DOHH2 (cell line): ENCODE measurements around the gene HSD11B1L.

ENCODE experiments used
- CTCF ChIP-seq: fragments of 200-600 bp; sonication (generic); IDR thresholded peaks from one replicate; pipeline ENCODE4 v1.5.1; 2014; ENCODE audit warnings: antibody characterized with exemption, mild to moderate bottlenecking, low read depth, low read length; ENCODE audit not compliant: poor library complexity, severe bottlenecking
- EZH2phosphoT487 ChIP-seq: fragments of 200-600 bp; sonication (generic); IDR thresholded peaks from 2 replicates; pipeline ENCODE4 v1.6.1; 2017; ENCODE audit warnings: borderline replicate concordance, mild to moderate bottlenecking, antibody characterized with exemption, low read length, moderate library complexity, mixed read lengths

GRCh38 chr19:5664515-5664914 lies 16.3 kb upstream of the HSD11B1L start:
- TF ChIP-seq CTCF (no peak), EZH2phosphoT487 (no peak)
